CD14-positive monocyte (primary cell): ENCODE measurements around the gene ICE1. TPM values are rescaled to one million over a fixed set of nuclear protein-coding genes. Genes with fewer than 3 reads are reported as not detected.

Source experiments
- DNase-seq, 3 donors: peaks; one replicate each; pipeline ENCODE4 v3.0.0-alpha.2; 2011 to 2022
- H2AFZ ChIP-seq: 2 replicates; pipeline ENCODE4 v1.6.0; 2012; ENCODE audit warnings: mild to moderate bottlenecking, low read depth, low read length, inconsistent platforms; ENCODE audit not compliant: insufficient read depth, poor library complexity, severe bottlenecking
- H3K27ac ChIP-seq, 2 donors: 1 replicate in 1 of 2; 2 replicates in 1 of 2; pipeline ENCODE4 v1.5.1; 2012 to 2013; ENCODE audit warnings: low read length in 2 of 2, control low read depth in 1 of 2, inconsistent platforms in 1 of 2, low read depth in 1 of 2, mild to moderate bottlenecking in 1 of 2
- H3K27me3 ChIP-seq, 2 donors: one replicate each; pipeline versions ENCODE4 v1.6.0 to v1.6.1; 2011 to 2013; ENCODE audit warnings: low read length in 2 of 2; ENCODE audit not compliant: control insufficient read depth in 2 of 2, insufficient read depth in 2 of 2
- H3K36me3 ChIP-seq, 2 donors: replicated peaks in 1 of 2; 1 replicate in 1 of 2; 2 replicates in 1 of 2; pipeline versions ENCODE4 v1.5.1 to v1.6.1; 2012 to 2013; ENCODE audit warnings: low read length in 2 of 2, control low read depth in 1 of 2, inconsistent platforms in 1 of 2, mild to moderate bottlenecking in 1 of 2; ENCODE audit not compliant: insufficient read depth in 2 of 2, control insufficient read depth in 1 of 2
- H3K4me1 ChIP-seq, 2 donors: 1 replicate in 1 of 2; 2 replicates in 1 of 2; pipeline versions ENCODE4 v1.5.1 to v1.6.1; 2012 to 2013; ENCODE audit warnings: low read length in 2 of 2, control low read depth in 1 of 2, inconsistent platforms in 1 of 2, mild to moderate bottlenecking in 1 of 2, moderate library complexity in 1 of 2; ENCODE audit not compliant: insufficient read depth in 2 of 2, control insufficient read depth in 1 of 2
- H3K4me2 ChIP-seq: replicated peaks from 2 replicates; pipeline ENCODE3; 2012; ENCODE audit warnings: low read length, moderate library complexity, mild to moderate bottlenecking; ENCODE audit not compliant: poor library complexity, severe bottlenecking; ENCODE audit errors: extremely low read depth
- H3K4me3 ChIP-seq, 3 experiments: fragments of 200-600 bp in 1 of 3; sonication (generic) in 1 of 3; replicated peaks in 1 of 3; 1 replicate in 2 of 3; 2 replicates in 1 of 3; pipeline ENCODE4 v1.5.1; 2011 to 2013; ENCODE audit warnings: low read length in 3 of 3, mild to moderate bottlenecking in 3 of 3, control low read depth in 2 of 3, low read depth in 2 of 3, inconsistent platforms in 1 of 3, moderate library complexity in 1 of 3
- H3K79me2 ChIP-seq: 2 replicates; pipeline ENCODE4 v1.6.0; 2012; ENCODE audit warnings: mild to moderate bottlenecking, control low read depth, inconsistent platforms, low read length, moderate library complexity; ENCODE audit not compliant: insufficient read depth
- H3K9ac ChIP-seq: 2 replicates; pipeline ENCODE4 v1.6.0; 2017; ENCODE audit warnings: low read length, mild to moderate bottlenecking; ENCODE audit not compliant: insufficient read depth, poor library complexity, severe bottlenecking
- H3K9me3 ChIP-seq, 2 donors: replicated peaks in 1 of 2; 1 replicate in 1 of 2; 2 replicates in 1 of 2; pipeline versions ENCODE4 v1.5.1 to v1.6.1; 2012 to 2013; ENCODE audit warnings: low read length in 2 of 2, control low read depth in 1 of 2; ENCODE audit not compliant: control insufficient read depth in 1 of 2, insufficient read depth in 1 of 2
- H4K20me1 ChIP-seq: 2 replicates; pipeline ENCODE4 v1.6.0; 2012; ENCODE audit warnings: mild to moderate bottlenecking, low read length, control low read depth, moderate library complexity; ENCODE audit not compliant: insufficient read depth
- H3K27ac Mint-ChIP-seq, 7 donors: one replicate each; pipeline ENCODE4 v1.8.0; 2020; ENCODE audit warnings: mild to moderate bottlenecking in 7 of 7, mixed read lengths in 7 of 7, moderate library complexity in 6 of 7, inconsistent platforms in 2 of 7
- H3K27me3 Mint-ChIP-seq, 3 donors: one replicate each; pipeline ENCODE4 v1.8.0; 2021 to 2022; ENCODE audit warnings: low read depth in 3 of 3, mild to moderate bottlenecking in 3 of 3, mixed read lengths in 3 of 3, moderate library complexity in 3 of 3, inconsistent platforms in 1 of 3
- H3K36me3 Mint-ChIP-seq, 2 donors: one replicate each; pipeline ENCODE4 v1.8.0; 2020; ENCODE audit warnings: mixed read lengths in 2 of 2, inconsistent platforms in 1 of 2, mild to moderate bottlenecking in 1 of 2
- H3K4me1 Mint-ChIP-seq: one replicate; pipeline ENCODE4 v1.8.0; 2020; ENCODE audit warnings: mild to moderate bottlenecking, mixed read lengths
- H3K4me3 Mint-ChIP-seq, 2 donors: one replicate each; pipeline ENCODE4 v1.8.0; 2020; ENCODE audit warnings: mild to moderate bottlenecking in 2 of 2, mixed read lengths in 2 of 2, moderate library complexity in 1 of 2
- H3K9me3 Mint-ChIP-seq, 7 donors: one replicate each; pipeline ENCODE4 v1.8.0; 2020 to 2022; ENCODE audit warnings: mixed read lengths in 7 of 7, mild to moderate bottlenecking in 6 of 7, moderate library complexity in 6 of 7, inconsistent platforms in 2 of 7
- CTCF ChIP-seq: fragments of 200-600 bp; IDR thresholded peaks from one replicate; pipeline ENCODE4 v1.8.0; 2022; ENCODE audit warnings: antibody characterized with exemption, mild to moderate bottlenecking
- WGBS: methylation state at CpG from one replicate; pipeline ENCODE4 v1.1.5; 2013; ENCODE audit warnings: missing lambda C conversion rate; ENCODE audit not compliant: insufficient coverage; 5-methylcytosine and 5-hydroxymethylcytosine counted together
- intact Hi-C, 2 donors: fragments of 100-400 bp; cut with micrococcal nuclease; formaldehyde crosslinking; loops; one replicate each; pipeline versions ENCODE4 v1.15.0 to v1.15.1; 2023
- polyA plus RNA-seq, 3 donors: library from polyadenylated mRNA; depleted of rRNA in 1 of 3; unstranded in 2 of 3; stranded (reverse) in 1 of 3; fragments of 300-500 nt in 2 of 3; fragments of >200 nt in 1 of 3; fragmentation: Illumina TruSeq in 2 of 3; gene quantifications; 1 replicate in 2 of 3; 2 replicates in 1 of 3; pipeline ENCODE4 v1.2.3, GENCODE V29; 2012 to 2021

The ICE1 gene
- polyA plus RNA-seq, 3 donors = 2.4 to 8.2 (median 6.4) TPM

GRCh38 chr5:5534333-5534732 is 111.9 kb downstream of the ICE1 start:
- intact Hi-C loops = no loop called here
- H3K4me2 ChIP-seq = no peak overlapping the region
- H3K4me1 Mint-ChIP-seq = no peaks in the 10 kb centered on the region
- no peak overlapping the region for H3K4me3 ChIP-seq
- peaks cover 6 to 26% (median 15%) of the 10 kb centered on the region in 7 donors for H3K9me3 Mint-ChIP-seq
- peaks cover 0 to 4% (median 0%) of the 10 kb centered on the region in 3 donors for H3K27me3 Mint-ChIP-seq
- no peak for TF ChIP-seq CTCF
- no peak overlapping the region for H3K27ac ChIP-seq
- no peaks in the 10 kb centered on the region for H3K36me3 ChIP-seq
- H4K20me1 ChIP-seq = no peaks in the 10 kb centered on the region
- no peak overlapping the region for H2AFZ ChIP-seq
- H3K27ac Mint-ChIP-seq = no peak overlapping the region
- H3K9ac ChIP-seq = no peak overlapping the region
- no peaks in the 10 kb centered on the region for H3K79me2 ChIP-seq
- H3K4me1 ChIP-seq = no peaks in the 10 kb centered on the region
- H3K9me3 ChIP-seq = peaks cover 0 to 38% of the 10 kb centered on the region in 2 donors
- no peak for DNase-seq
- no peak overlapping the region for H3K4me3 Mint-ChIP-seq
- 74% methylated on average over 3 of the region's 4 CpGs for WGBS
- H3K27me3 ChIP-seq = no peaks in the 10 kb centered on the region
- no peaks in the 10 kb centered on the region for H3K36me3 Mint-ChIP-seq

- intact Hi-C loops = no loop called here
- Histone ChIP-seq H3K27ac (no peak overlapping the region), H3K79me2 (no peaks in the 10 kb centered on the region), H2AFZ (no peak overlapping the region), H3K36me3 (no peaks in the 10 kb centered on the region), H3K9ac (no peak overlapping the region), H3K4me2 (no peak overlapping the region), H3K9me3 (peaks cover 0 to 36% of the 10 kb centered on the region in 2 donors), H3K4me1 (no peaks in the 10 kb centered on the region), H3K4me3 (no peak overlapping the region), H3K27me3 (no peaks in the 10 kb centered on the region), H4K20me1 (no peaks in the 10 kb centered on the region)
- Mint-ChIP-seq H3K9me3 (peaks cover 0 to 27% (median 13%) of the 10 kb centered on the region in 7 donors), H3K27ac (no peak overlapping the region), H3K27me3 (peaks cover 0 to 3% (median 0%) of the 10 kb centered on the region in 3 donors), H3K4me1 (no peaks in the 10 kb centered on the region), H3K36me3 (no peaks in the 10 kb centered on the region), H3K4me3 (no peak overlapping the region)
- WGBS = 94% methylated on average over 4 of the region's 4 CpGs
- TF ChIP-seq CTCF = no peak
- DNase-seq = no peak
Measured at GRCh38 chr5:5536871-5537270, 114.4 kb downstream of the ICE1 start.
